ENCODE data around the gene TRERF1. TPM values are rescaled to one million over a fixed set of nuclear protein-coding genes. Genes with fewer than 3 reads are reported as not detected.
"Not testable (repeated sequence)": the region's sequence is repeated elsewhere in the genome, so short reads cannot be mapped to it uniquely, and the experiment has no call there.

Gene TRERF1
- total and polyA plus RNA-seq, 12 donors: 4.7 to 16.6 (median 8.0) TPM

GRCh38 chr6:42220807-42221206 lies 230.9 kb downstream of the TRERF1 start:
- no peak for TF ChIP-seq CTCF (IDR thresholded peaks at IDR 0.05)
- no peak for TF ChIP-seq POLR2A (IDR thresholded peaks at IDR 0.05)
- no peak overlapping the region for H3K4me3 ChIP-seq
- no peak overlapping the region for H3K27ac ChIP-seq
- H3K36me3 ChIP-seq (replicated peaks in 1 of 2): no peaks in the 10 kb centered on the region
- 58 to 72% (median 61%) methylated on average over 6 of the region's 6 CpGs for WGBS, 4 donors
- intact Hi-C loops (cut with DNase I): no loop called here
- H3K4me1 ChIP-seq (replicated peaks in 1 of 2): peaks cover 8 to 9% of the 10 kb centered on the region in 2 donors
- no peaks in the 10 kb centered on the region for H3K9me3 ChIP-seq (replicated peaks in 1 of 3)
- no peak for DNase-seq
- H3K27me3 ChIP-seq: no peaks in the 10 kb centered on the region

- TF ChIP-seq CTCF (IDR thresholded peaks at IDR 0.05) (no peak), POLR2A (IDR thresholded peaks at IDR 0.05) (peak; percentile 73 to 74)
- Histone ChIP-seq H3K36me3 (replicated peaks in 1 of 2) (peaks cover 0 to 15% of the 10 kb centered on the region in 2 donors), H3K27ac (peak within 1 kb of the TSS; percentile 12 to 86 (median 54)), H3K4me3 (peak within 1 kb of the TSS; percentile 8 to 84 (median 78)), H3K9me3 (replicated peaks in 1 of 3) (no peaks in the 10 kb centered on the region), H3K4me1 (replicated peaks in 1 of 2) (peaks cover 8 to 9% of the 10 kb centered on the region in 2 donors), H3K27me3 (no peaks in the 10 kb centered on the region)
- WGBS, 4 donors: 7 to 12% (median 8%) methylated on average over 17 to 29 of the region's 29 CpGs
- intact Hi-C loops (cut with DNase I): loop anchor here (5.0 kb wide), 2 partner anchors 140 to 330 kb away; no protein-coding TSS in a partner anchor
- DNase-seq: peak; percentile 90 to 98 (median 95)
These were observed 234.0 kb downstream of the TRERF1 start, which contains the start of gene MRPS10 for GRCh38 chr6:42217519-42218367. Gene MRPS10 (minus strand): TSS chr6:42217861. CDS start chr6:42217849, 12 bp downstream.

GRCh38 chr6:42217157-42217518 lies 234.6 kb downstream of the TRERF1 start:
- DNase-seq: no peak
- TF ChIP-seq CTCF (IDR thresholded peaks at IDR 0.05) (no peak), POLR2A (IDR thresholded peaks at IDR 0.05) (no peak)
- 1 to 6% (median 2%) methylated on average over 5 of the region's 5 CpGs for WGBS, 4 donors
- Histone ChIP-seq H3K27ac (peak overlapping the region; percentile 12 to 86 (median 54)), H3K4me3 (peak overlapping the region; percentile 8 to 84 (median 78)), H3K4me1 (replicated peaks in 1 of 2) (peaks cover 8 to 9% of the 10 kb centered on the region in 2 donors), H3K9me3 (replicated peaks in 1 of 3) (no peaks in the 10 kb centered on the region), H3K36me3 (replicated peaks in 1 of 2) (peaks cover 0 to 21% of the 10 kb centered on the region in 2 donors), H3K27me3 (no peaks in the 10 kb centered on the region)
- intact Hi-C loops (cut with DNase I): loop anchor here (5.0 kb wide), 2 partner anchors 140 to 330 kb away; no protein-coding TSS in a partner anchor

- not testable (repeated sequence) for H3K27me3 ChIP-seq; H3K27ac ChIP-seq; H3K9me3 ChIP-seq (replicated peaks in 1 of 3); H3K4me1 ChIP-seq (replicated peaks in 1 of 2); DNase-seq
- Histone ChIP-seq H3K36me3 (replicated peaks in 1 of 2) (peaks cover 0 to 27% of the 10 kb centered on the region in 2 donors), H3K4me3 (peak overlapping the region in 1 of 4 donors; percentile 83)
- intact Hi-C loops (cut with DNase I): loop anchor here (5.0 kb wide), 2 partner anchors 139 to 331 kb away; no protein-coding TSS in a partner anchor
- WGBS, 4 donors: 77 to 82% (median 78%) methylated on average over 17 to 18 of the region's 18 CpGs
These were observed 235.2 kb downstream of the TRERF1 start for GRCh38 chr6:42216495-42216894.
